Neural progenitor cell (in vitro differentiated cells): ENCODE data around the gene COL4A2. TPM values are rescaled to one million over a fixed set of nuclear protein-coding genes. Genes with fewer than 3 reads are reported as not detected.
A peak's percentile ranks its signal among the peaks of the same experiment; 100 is the strongest.

Experiments
- DNase-seq: peaks from one replicate; pipeline ENCODE4 v3.0.0-alpha.2; 2016; ENCODE audit warnings: low spot score
- H2AFZ ChIP-seq: fragments of 200-600 bp; sonication (generic); replicated peaks from 2 replicates; pipeline ENCODE4 v1.6.1; 2016; ENCODE audit warnings: antibody characterized with exemption
- H3F3A ChIP-seq: fragments of 200-600 bp; sonication (generic); 2 replicates; pipeline ENCODE4 v1.6.1; 2016; ENCODE audit warnings: antibody characterized with exemption, low read depth
- H3K27ac ChIP-seq: fragments of 200-600 bp; sonication (generic); 2 replicates; pipeline ENCODE4 v1.5.1; 2016; ENCODE audit warnings: mild to moderate bottlenecking
- H3K27me3 ChIP-seq: fragments of 200-600 bp; sonication (generic); 2 replicates; pipeline ENCODE4 v1.6.1; 2016; ENCODE audit warnings: mild to moderate bottlenecking, moderate library complexity
- H3K36me3 ChIP-seq: fragments of 200-600 bp; sonication (generic); 2 replicates; pipeline ENCODE4 v1.5.1; 2016
- H3K4me1 ChIP-seq: fragments of 200-600 bp; sonication (generic); 2 replicates; pipeline ENCODE4 v1.6.1; 2016; ENCODE audit warnings: mixed run types
- H3K4me2 ChIP-seq: fragments of 200-600 bp; sonication (generic); 2 replicates; pipeline ENCODE4 v1.6.1; 2016
- H3K4me3 ChIP-seq: fragments of 200-600 bp; sonication (generic); 2 replicates; pipeline ENCODE4 v1.5.1; 2016
- H3K79me2 ChIP-seq: fragments of 200-600 bp; sonication (generic); 2 replicates; pipeline ENCODE4 v1.6.1; 2016; ENCODE audit warnings: low read depth
- H3K9ac ChIP-seq: fragments of 200-600 bp; sonication (generic); 2 replicates; pipeline ENCODE4 v1.6.1; 2016
- H3K9me3 ChIP-seq: fragments of 200-600 bp; sonication (generic); 2 replicates; pipeline ENCODE4 v1.5.1; 2016; ENCODE audit warnings: low read depth
- H4K20me1 ChIP-seq: fragments of 200-600 bp; sonication (generic); 2 replicates; pipeline ENCODE4 v1.6.1; 2016; ENCODE audit warnings: low read depth
- H3K27ac Mint-ChIP-seq: 3 replicates; pipeline ENCODE4 v1.8.0; 2021; ENCODE audit warnings: mixed read lengths
- H3K27me3 Mint-ChIP-seq: 2 replicates; pipeline ENCODE4 v1.8.0; 2022; ENCODE audit warnings: low read depth, mild to moderate bottlenecking, inconsistent platforms, moderate library complexity, mixed read lengths; ENCODE audit not compliant: insufficient read depth
- H3K36me3 Mint-ChIP-seq: 3 replicates; pipeline ENCODE4 v1.8.0; 2021; ENCODE audit warnings: mixed read lengths
- H3K4me1 Mint-ChIP-seq: 3 replicates; pipeline ENCODE4 v1.8.0; 2021; ENCODE audit warnings: mixed read lengths
- H3K4me3 Mint-ChIP-seq: 3 replicates; pipeline ENCODE4 v1.8.0; 2021; ENCODE audit warnings: mild to moderate bottlenecking, moderate library complexity, mixed read lengths
- H3K9me3 Mint-ChIP-seq: 3 replicates; pipeline ENCODE4 v1.8.0; 2020; ENCODE audit warnings: mixed read lengths
- CTCF ChIP-seq: fragments of 200-600 bp; sonication (generic); IDR thresholded peaks from 2 replicates; pipeline ENCODE4 v1.5.1; 2017; ENCODE audit warnings: antibody characterized with exemption, mild to moderate bottlenecking
- EZH2 ChIP-seq: fragments of 200-600 bp; sonication (generic); IDR thresholded peaks from 2 replicates; pipeline ENCODE4 v1.6.1; 2017; ENCODE audit warnings: antibody characterized with exemption, mild to moderate bottlenecking, moderate library complexity
- EZH2phosphoT487 ChIP-seq: fragments of 200-600 bp; sonication (generic); IDR thresholded peaks from 2 replicates; pipeline ENCODE4 v1.6.1; 2017; ENCODE audit warnings: antibody characterized with exemption
- total RNA-seq: library from RNA; depleted of rRNA; stranded (reverse); fragments of >200 nt; gene quantifications from 2 replicates; pipeline ENCODE4 v1.2.3, GENCODE V29; 2015; ENCODE audit warnings: low replicate concordance

Gene COL4A2
- total RNA-seq, 1 donor from 2014 or later = 73.6 TPM

- peaks cover 3% of the 10 kb centered on the region for H3K4me1 ChIP-seq
- no peak for DNase-seq
- no peak for TF ChIP-seq EZH2
- no peak for TF ChIP-seq EZH2phosphoT487
- no peak for TF ChIP-seq CTCF
- Mint-ChIP-seq H3K27me3 (no peaks in the 10 kb centered on the region), H3K27ac (no peak overlapping the region), H3K36me3 (peaks cover 31% of the 10 kb centered on the region), H3K4me1 (peaks cover 39% of the 10 kb centered on the region), H3K4me3 (no peak overlapping the region), H3K9me3 (peaks cover 17% of the 10 kb centered on the region)
- peaks cover 8% of the 10 kb centered on the region for H3F3A ChIP-seq
- no peak overlapping the region for H3K4me2 ChIP-seq
- no peaks in the 10 kb centered on the region for H4K20me1 ChIP-seq
- H3K9ac ChIP-seq = no peak overlapping the region
- no peaks in the 10 kb centered on the region for H3K9me3 ChIP-seq
- no peak overlapping the region for H3K4me3 ChIP-seq
- H3K27ac ChIP-seq = no peak overlapping the region
- H3K27me3 ChIP-seq = no peaks in the 10 kb centered on the region
- H2AFZ ChIP-seq = no peak overlapping the region
- H3K79me2 ChIP-seq = no peaks in the 10 kb centered on the region
- no peaks in the 10 kb centered on the region for H3K36me3 ChIP-seq
Measured at GRCh38 chr13:110382229-110382628, 75.1 kb downstream of the COL4A2 start.

GRCh38 chr13:110382830-110383229 lies 75.7 kb downstream of the COL4A2 start:
- no peak for DNase-seq
- no peak overlapping the region for H2AFZ ChIP-seq
- no peak overlapping the region for H3K9ac ChIP-seq
- H3K27me3 ChIP-seq = no peaks in the 10 kb centered on the region
- no peaks in the 10 kb centered on the region for H4K20me1 ChIP-seq
- Mint-ChIP-seq H3K4me3 (no peak overlapping the region), H3K27ac (no peak overlapping the region), H3K4me1 (peaks cover 38% of the 10 kb centered on the region), H3K9me3 (peaks cover 17% of the 10 kb centered on the region), H3K27me3 (peaks cover under 1% of the 10 kb centered on the region), H3K36me3 (peaks cover 31% of the 10 kb centered on the region)
- no peaks in the 10 kb centered on the region for H3K36me3 ChIP-seq
- no peak overlapping the region for H3K27ac ChIP-seq
- peaks cover 8% of the 10 kb centered on the region for H3F3A ChIP-seq
- H3K9me3 ChIP-seq = no peaks in the 10 kb centered on the region
- no peaks in the 10 kb centered on the region for H3K79me2 ChIP-seq
- no peak for TF ChIP-seq CTCF
- no peak for TF ChIP-seq EZH2
- TF ChIP-seq EZH2phosphoT487 = no peak
- H3K4me1 ChIP-seq = peaks cover 3% of the 10 kb centered on the region
- H3K4me3 ChIP-seq = no peak overlapping the region
- H3K4me2 ChIP-seq = no peak overlapping the region

GRCh38 chr13:110387451-110388107 lies 80.5 kb downstream of the COL4A2 start:
- Mint-ChIP-seq H3K9me3 (peaks cover 50% of the 10 kb centered on the region), H3K27ac (peak overlapping the region; percentile 53), H3K4me3 (no peak overlapping the region), H3K27me3 (peaks cover 6% of the 10 kb centered on the region), H3K4me1 (peaks cover 30% of the 10 kb centered on the region), H3K36me3 (peaks cover 46% of the 10 kb centered on the region)
- no peaks in the 10 kb centered on the region for H4K20me1 ChIP-seq
- H3K27me3 ChIP-seq = no peaks in the 10 kb centered on the region
- H3K36me3 ChIP-seq = no peaks in the 10 kb centered on the region
- TF ChIP-seq EZH2phosphoT487 = no peak
- no peak for TF ChIP-seq CTCF
- DNase-seq = peak; percentile 48
- H3K9ac ChIP-seq = no peak overlapping the region
- H3K27ac ChIP-seq = no peak overlapping the region
- peaks cover 8% of the 10 kb centered on the region for H3F3A ChIP-seq
- H3K4me3 ChIP-seq = no peak overlapping the region
- H2AFZ ChIP-seq = no peak overlapping the region
- H3K4me1 ChIP-seq = no peaks in the 10 kb centered on the region
- H3K4me2 ChIP-seq = no peak overlapping the region
- H3K79me2 ChIP-seq = no peaks in the 10 kb centered on the region
- H3K9me3 ChIP-seq = no peaks in the 10 kb centered on the region
